H1 (cell line): Measurements from ENCODE around the gene DES. TPM values are rescaled to one million over a fixed set of nuclear protein-coding genes. Genes with fewer than 3 reads are reported as not detected.

Source experiments
- CREB1 ChIP-seq: IDR thresholded peaks from 2 replicates; pipeline ENCODE4 v1.6.1; 2012; ENCODE audit warnings: inconsistent platforms
- CTBP2 ChIP-seq: IDR thresholded peaks from 2 replicates; pipeline ENCODE4 v1.7.0; 2011; ENCODE audit warnings: borderline replicate concordance, mild to moderate bottlenecking, moderate library complexity, mixed read lengths, low read length; ENCODE audit not compliant: insufficient read depth, insufficient read length
- KDM1A ChIP-seq: fragments of 200-600, 300-600 bp; sonication (generic); IDR thresholded peaks from 2 replicates; pipeline ENCODE4 v1.7.1; 2016; ENCODE audit warnings: mild to moderate bottlenecking, low read length, borderline replicate concordance
- SIX5 ChIP-seq: IDR thresholded peaks from 2 replicates; pipeline ENCODE4 v1.6.1; 2011; ENCODE audit warnings: mild to moderate bottlenecking, low read depth, low read length
- SP1 ChIP-seq: IDR thresholded peaks from 2 replicates; pipeline ENCODE4 v1.6.1; 2011; ENCODE audit warnings: low read depth, low read length
- TBP ChIP-seq: IDR thresholded peaks from 2 replicates; pipeline ENCODE4 v1.6.1; 2011; ENCODE audit warnings: low read depth, low read length, improper control_type of control experiment
- polyA plus RNA-seq, 7 experiments: library from polyadenylated mRNA; depleted of rRNA in 3 of 7; stranded (reverse) in 5 of 7; unstranded in 2 of 7; fragments of >200 nt in 5 of 7; fragments of 200-250 nt in 2 of 7; gene quantifications; 1 replicate in 5 of 7; 2 replicates in 1 of 7; 4 replicates in 1 of 7; pipeline versions ENCODE4 v1.2.1 to v1.2.3, GENCODE V29; 2011 to 2013; ENCODE audit warnings: missing spikeins in 2 of 7, mixed read lengths in 2 of 7
- total RNA-seq: library from RNA; stranded (reverse); fragmentation: NEBNext Ultra II Directional; extraction: Animal tissue kit (Norgen Biotek cat#: 25700); gene quantifications from 2 replicates; pipeline ENCODE4 v1.2.1, GENCODE V29; 2021
- TF ChIP-seq, protein P1 (sequence below): fragments of 300-600 bp; sonication (generic); IDR thresholded peaks from 2 replicates; pipeline ENCODE4 v1.7.1; 2012; ENCODE audit warnings: low read length, moderate library complexity, mild to moderate bottlenecking, inconsistent platforms; ENCODE audit not compliant: insufficient replicate concordance
- TF ChIP-seq, protein P2 (sequence below), 3 experiments: IDR thresholded peaks; 1 replicate in 2 of 3; 2 replicates in 1 of 3; pipeline versions ENCODE4 v1.5.1 to v1.6.1; 2011; ENCODE audit warnings: low read length in 3 of 3, mild to moderate bottlenecking in 3 of 3, inconsistent platforms in 2 of 3, low read depth in 1 of 3, moderate library complexity in 1 of 3; ENCODE audit not compliant: insufficient read depth in 1 of 3; ENCODE audit errors: control extremely low read depth in 1 of 3

DES gene
- total and polyA plus RNA-seq, 2 of the 8 experiments (the other 6 are each of a cell fraction or from before 2014, with no cell fraction given), result 1.8 to 4.3 TPM

DNA sequence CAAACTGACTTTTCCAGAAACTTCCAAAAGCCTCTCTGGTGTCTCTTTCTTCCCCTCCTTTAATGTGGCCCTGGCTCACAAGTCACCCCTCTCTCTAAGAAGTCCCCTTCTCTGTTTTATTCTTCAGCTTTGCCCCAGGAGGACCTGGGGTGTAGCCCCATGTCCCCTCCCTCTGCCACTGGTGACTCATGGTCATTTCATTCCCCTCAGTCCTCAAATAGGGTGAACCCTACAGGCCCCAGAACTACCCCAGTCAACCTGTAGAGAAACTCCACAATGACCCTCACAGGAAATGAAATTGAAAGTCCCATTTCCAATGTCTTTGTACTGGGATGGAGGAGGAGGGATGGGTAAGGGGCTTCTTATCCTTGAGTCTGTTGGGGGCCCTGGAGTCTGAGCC lies 10.3 kb downstream of the DES start (continued):
- TF ChIP-seq, protein P1, sequence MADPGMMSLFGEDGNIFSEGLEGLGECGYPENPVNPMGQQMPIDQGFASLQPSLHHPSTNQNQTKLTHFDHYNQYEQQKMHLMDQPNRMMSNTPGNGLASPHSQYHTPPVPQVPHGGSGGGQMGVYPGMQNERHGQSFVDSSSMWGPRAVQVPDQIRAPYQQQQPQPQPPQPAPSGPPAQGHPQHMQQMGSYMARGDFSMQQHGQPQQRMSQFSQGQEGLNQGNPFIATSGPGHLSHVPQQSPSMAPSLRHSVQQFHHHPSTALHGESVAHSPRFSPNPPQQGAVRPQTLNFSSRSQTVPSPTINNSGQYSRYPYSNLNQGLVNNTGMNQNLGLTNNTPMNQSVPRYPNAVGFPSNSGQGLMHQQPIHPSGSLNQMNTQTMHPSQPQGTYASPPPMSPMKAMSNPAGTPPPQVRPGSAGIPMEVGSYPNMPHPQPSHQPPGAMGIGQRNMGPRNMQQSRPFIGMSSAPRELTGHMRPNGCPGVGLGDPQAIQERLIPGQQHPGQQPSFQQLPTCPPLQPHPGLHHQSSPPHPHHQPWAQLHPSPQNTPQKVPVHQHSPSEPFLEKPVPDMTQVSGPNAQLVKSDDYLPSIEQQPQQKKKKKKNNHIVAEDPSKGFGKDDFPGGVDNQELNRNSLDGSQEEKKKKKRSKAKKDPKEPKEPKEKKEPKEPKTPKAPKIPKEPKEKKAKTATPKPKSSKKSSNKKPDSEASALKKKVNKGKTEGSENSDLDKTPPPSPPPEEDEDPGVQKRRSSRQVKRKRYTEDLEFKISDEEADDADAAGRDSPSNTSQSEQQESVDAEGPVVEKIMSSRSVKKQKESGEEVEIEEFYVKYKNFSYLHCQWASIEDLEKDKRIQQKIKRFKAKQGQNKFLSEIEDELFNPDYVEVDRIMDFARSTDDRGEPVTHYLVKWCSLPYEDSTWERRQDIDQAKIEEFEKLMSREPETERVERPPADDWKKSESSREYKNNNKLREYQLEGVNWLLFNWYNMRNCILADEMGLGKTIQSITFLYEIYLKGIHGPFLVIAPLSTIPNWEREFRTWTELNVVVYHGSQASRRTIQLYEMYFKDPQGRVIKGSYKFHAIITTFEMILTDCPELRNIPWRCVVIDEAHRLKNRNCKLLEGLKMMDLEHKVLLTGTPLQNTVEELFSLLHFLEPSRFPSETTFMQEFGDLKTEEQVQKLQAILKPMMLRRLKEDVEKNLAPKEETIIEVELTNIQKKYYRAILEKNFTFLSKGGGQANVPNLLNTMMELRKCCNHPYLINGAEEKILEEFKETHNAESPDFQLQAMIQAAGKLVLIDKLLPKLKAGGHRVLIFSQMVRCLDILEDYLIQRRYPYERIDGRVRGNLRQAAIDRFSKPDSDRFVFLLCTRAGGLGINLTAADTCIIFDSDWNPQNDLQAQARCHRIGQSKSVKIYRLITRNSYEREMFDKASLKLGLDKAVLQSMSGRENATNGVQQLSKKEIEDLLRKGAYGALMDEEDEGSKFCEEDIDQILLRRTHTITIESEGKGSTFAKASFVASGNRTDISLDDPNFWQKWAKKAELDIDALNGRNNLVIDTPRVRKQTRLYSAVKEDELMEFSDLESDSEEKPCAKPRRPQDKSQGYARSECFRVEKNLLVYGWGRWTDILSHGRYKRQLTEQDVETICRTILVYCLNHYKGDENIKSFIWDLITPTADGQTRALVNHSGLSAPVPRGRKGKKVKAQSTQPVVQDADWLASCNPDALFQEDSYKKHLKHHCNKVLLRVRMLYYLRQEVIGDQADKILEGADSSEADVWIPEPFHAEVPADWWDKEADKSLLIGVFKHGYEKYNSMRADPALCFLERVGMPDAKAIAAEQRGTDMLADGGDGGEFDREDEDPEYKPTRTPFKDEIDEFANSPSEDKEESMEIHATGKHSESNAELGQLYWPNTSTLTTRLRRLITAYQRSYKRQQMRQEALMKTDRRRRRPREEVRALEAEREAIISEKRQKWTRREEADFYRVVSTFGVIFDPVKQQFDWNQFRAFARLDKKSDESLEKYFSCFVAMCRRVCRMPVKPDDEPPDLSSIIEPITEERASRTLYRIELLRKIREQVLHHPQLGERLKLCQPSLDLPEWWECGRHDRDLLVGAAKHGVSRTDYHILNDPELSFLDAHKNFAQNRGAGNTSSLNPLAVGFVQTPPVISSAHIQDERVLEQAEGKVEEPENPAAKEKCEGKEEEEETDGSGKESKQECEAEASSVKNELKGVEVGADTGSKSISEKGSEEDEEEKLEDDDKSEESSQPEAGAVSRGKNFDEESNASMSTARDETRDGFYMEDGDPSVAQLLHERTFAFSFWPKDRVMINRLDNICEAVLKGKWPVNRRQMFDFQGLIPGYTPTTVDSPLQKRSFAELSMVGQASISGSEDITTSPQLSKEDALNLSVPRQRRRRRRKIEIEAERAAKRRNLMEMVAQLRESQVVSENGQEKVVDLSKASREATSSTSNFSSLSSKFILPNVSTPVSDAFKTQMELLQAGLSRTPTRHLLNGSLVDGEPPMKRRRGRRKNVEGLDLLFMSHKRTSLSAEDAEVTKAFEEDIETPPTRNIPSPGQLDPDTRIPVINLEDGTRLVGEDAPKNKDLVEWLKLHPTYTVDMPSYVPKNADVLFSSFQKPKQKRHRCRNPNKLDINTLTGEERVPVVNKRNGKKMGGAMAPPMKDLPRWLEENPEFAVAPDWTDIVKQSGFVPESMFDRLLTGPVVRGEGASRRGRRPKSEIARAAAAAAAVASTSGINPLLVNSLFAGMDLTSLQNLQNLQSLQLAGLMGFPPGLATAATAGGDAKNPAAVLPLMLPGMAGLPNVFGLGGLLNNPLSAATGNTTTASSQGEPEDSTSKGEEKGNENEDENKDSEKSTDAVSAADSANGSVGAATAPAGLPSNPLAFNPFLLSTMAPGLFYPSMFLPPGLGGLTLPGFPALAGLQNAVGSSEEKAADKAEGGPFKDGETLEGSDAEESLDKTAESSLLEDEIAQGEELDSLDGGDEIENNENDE, result no peak
- TF ChIP-seq CREB1 (no peak), CTBP2 (no peak), SP1 (no peak), SIX5 (no peak), TBP (no peak), KDM1A (no peak)
- TF ChIP-seq, protein P2, sequence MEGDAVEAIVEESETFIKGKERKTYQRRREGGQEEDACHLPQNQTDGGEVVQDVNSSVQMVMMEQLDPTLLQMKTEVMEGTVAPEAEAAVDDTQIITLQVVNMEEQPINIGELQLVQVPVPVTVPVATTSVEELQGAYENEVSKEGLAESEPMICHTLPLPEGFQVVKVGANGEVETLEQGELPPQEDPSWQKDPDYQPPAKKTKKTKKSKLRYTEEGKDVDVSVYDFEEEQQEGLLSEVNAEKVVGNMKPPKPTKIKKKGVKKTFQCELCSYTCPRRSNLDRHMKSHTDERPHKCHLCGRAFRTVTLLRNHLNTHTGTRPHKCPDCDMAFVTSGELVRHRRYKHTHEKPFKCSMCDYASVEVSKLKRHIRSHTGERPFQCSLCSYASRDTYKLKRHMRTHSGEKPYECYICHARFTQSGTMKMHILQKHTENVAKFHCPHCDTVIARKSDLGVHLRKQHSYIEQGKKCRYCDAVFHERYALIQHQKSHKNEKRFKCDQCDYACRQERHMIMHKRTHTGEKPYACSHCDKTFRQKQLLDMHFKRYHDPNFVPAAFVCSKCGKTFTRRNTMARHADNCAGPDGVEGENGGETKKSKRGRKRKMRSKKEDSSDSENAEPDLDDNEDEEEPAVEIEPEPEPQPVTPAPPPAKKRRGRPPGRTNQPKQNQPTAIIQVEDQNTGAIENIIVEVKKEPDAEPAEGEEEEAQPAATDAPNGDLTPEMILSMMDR (IDR thresholded peaks at IDR 0.05; ENCODE audit: control extremely low read depth in 1 of 3, insufficient read depth in 1 of 3, low read depth in 1 of 3, low read length in 3 of 3), result no peak
